Stimulated activated CD4-positive, alpha-beta T cell treated with anti-CD3 and anti-CD28 coated beads, Interleukin-4, amount 100 ng/mL, for 4 hours (primary cell): ENCODE data around the gene SPOPL.
"Not testable (repeated sequence)": the region's sequence is repeated elsewhere in the genome, so short reads cannot be mapped to it uniquely, and the experiment has no call there.

Experiments
- DNase-seq, 2 experiments: peaks; one replicate each; pipeline ENCODE4 v3.0.0-alpha.2; 2020

SPOPL gene

DNA sequence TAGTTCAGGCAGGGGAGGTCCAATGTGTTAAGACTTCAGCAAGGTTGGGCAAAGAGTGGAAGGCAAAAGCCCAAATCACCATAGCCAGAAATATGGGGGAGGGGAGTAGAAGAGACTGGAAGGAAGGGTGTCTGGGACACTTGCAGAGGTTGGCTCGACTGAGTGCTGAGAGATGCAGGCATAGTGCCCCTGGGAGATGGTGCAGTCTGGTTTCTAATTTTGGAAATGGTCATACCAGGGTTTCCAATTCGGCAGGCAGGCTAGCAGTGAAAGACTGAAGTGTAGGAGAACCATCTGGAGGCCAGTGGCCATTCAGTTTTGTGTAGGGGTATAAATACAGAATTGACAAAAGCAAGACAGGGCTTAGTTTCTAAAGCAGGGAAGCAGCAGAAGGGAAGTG is 6.2 kb upstream of the SPOPL start:
- DNase-seq: no peak

GRCh38 chr2:138496096-138496651 is 5.4 kb upstream of the SPOPL start:
- no peak for DNase-seq

- DNase-seq: no peak
These were observed 4.3 kb upstream of the SPOPL start for GRCh38 chr2:138497294-138497693.

GRCh38 chr2:138499684-138500083 is 1.9 kb upstream of the SPOPL start:
- no peak for DNase-seq

GRCh38 chr2:138500592-138501424 is 762 bp upstream of the SPOPL start:
- DNase-seq: no peak

DNA sequence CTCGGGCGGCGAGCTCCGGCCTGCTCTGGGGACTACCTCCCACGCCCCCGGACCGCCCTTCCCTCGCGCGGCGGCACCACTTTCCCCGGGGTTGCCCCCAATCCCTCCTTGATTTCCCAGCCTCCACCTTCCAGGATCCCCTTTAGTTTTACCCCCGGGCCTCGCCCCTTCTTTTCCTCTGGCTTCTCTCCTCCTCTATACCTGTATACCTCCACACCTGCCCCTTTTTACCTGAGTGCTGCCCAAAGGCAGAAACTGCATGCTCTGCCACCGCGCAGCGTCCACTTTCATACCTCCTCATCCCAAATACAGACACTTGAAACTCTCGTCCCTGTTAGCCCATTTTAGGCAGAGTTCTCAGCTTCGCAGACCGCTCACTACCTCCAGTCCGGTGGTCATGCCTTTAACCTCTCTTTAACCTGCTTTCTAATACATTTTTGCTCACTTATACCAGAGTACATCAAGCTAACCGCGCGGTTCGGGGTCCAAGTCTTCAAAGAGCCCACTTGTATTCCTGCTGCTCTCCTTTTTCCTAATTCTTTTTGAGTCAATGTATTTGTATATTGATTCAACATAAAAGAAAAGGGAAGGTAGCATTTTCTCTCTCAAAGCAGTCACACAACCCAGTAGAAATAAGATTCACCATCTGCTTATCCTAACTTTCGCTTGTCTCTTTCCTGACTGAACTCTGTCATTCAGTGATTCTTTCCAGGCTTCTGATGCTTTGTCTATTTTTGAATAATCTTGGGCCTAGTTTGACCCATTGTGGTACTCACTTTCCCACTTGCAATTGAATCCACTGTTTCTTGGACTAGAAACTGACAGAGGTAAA is 901 bp downstream of the SPOPL start:
- DNase-seq: no peak

DNA sequence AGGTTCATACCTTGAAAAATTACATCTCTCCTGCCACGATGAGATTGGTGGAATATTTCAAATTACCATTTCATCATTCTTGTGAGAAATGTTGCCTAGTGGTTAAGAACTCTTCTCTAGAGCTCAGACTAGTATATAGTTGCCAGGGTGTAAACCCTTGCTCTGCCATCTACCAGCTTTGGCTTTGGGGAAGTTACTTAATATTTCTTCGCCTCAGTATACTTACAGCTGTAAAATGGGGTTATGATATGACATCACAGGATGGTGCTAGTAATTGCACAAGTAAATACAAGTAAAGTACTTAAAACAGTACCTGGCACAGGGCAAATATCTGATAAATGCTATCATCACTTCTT is 1.5 kb downstream of the SPOPL start:
- DNase-seq: no peak

DNA sequence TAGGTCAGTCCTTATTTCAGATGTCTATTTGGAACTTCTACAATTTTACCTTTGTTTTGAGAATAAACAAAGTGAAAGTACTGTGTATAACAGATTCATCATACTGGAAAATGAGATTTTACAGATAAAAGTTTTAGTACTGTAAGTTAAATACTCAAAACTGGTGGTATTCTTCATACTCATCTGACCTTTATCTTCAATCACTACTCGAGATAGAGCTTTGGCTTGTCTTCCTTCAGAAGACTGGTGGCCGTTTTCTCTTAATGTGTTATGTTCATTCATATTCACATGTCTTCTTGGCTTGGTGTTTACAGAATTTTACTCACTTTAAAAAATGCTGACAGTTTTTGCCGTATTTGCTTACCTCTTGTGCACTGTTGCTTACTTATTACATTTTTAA is 2.1 kb downstream of the SPOPL start:
- no peak for DNase-seq

- no peak for DNase-seq
These were observed 2.5 kb downstream of the SPOPL start for GRCh38 chr2:138504092-138504491.

DNA sequence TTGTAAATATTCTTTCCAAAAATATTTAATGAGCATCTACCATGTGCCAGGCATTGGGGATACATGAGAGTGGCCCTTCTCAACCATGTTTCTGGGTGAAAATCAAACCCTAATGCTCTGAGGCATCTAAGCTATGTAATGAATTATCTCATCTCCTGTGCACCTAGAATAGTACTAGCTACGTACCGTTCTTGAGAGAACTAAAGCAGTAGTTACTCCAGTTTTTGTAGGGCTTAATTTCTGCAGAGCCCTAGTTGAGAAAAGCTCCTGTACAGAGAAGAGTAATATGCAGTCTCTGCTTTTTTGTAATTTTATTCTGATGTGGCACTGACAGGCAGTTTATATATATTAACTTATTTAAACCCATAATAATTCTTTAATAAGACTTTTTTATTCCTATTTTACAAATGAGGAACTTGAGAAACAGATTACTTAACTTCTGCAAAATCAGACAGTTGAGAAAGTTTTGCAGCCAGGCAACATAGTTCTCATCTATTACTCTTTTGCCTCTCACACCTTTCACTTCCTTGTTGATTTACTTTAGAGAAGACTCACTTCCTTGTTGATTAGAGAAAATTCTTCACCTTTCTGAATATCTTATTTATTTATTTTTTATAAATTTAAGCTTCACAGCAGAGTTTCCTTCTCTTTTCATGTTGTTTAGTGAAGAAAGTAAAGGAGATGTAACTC is 3.1 kb downstream of the SPOPL start:
- DNase-seq: no peak

DNA sequence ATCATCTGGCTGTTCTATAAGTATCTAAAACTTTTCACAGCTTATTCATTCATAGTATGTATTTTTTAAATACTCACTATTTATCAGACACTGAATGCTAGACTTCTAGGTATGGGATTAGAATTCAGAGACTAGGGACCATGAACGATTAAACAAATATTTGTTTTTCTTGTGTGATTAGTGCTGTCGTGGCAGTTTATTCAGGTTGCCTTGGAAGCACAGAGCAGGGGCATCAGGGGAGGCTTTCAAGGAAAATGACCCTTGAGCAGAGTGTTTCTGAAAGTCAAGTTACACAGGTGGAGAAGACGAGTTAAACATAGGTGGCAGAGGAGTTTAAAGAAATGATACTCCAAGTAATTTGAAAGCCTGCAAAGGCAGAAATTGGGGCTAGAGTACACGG is 5.7 kb downstream of the SPOPL start:
- no peak for DNase-seq

DNA sequence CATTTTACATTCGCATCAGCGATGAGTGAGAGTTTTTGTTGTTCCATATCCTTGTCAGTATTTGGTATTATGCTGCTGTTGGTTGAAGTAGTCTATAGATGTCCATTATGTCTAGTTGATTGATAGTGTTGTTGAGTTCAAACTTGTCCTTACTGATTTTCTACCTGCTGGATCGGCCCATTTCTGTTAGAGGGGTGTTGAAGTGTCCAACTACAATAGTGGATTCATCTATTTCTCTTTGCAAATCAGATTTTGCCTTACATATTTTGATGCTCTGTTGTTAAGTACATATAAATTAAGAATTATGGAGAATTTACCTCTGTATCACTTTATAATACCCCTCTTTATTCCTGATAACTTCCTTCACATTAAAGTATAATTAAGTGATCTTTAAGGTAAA is 8.7 kb downstream of the SPOPL start:
- no peak for DNase-seq

GRCh38 chr2:138512672-138513071 is 11.1 kb downstream of the SPOPL start:
- no peak for DNase-seq

GRCh38 chr2:138514173-138514572 is 12.6 kb downstream of the SPOPL start:
- no peak for DNase-seq

GRCh38 chr2:138515092-138515491 is 13.5 kb downstream of the SPOPL start:
- DNase-seq: no peak

- DNase-seq: no peak
These were observed 14.6 kb downstream of the SPOPL start for GRCh38 chr2:138516030-138516704.

DNA sequence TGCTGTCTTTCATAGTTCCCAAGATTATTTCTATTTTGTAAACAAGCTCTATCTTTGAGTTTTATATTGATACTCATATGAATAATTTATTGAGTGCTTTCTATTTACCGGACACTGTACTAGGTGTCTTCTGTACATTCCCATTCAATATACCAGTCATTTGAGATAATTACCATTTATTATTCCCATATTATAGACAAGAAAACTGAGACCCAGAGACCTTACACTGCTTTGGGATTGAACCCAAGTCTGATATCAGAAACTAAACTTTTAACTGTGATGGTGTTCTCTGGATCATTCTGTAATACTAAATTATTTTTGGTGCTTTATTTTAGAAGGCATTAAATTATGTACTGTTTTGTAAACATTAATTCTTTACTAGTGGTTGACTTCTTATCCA is 17.3 kb downstream of the SPOPL start:
- DNase-seq: no peak

DNA sequence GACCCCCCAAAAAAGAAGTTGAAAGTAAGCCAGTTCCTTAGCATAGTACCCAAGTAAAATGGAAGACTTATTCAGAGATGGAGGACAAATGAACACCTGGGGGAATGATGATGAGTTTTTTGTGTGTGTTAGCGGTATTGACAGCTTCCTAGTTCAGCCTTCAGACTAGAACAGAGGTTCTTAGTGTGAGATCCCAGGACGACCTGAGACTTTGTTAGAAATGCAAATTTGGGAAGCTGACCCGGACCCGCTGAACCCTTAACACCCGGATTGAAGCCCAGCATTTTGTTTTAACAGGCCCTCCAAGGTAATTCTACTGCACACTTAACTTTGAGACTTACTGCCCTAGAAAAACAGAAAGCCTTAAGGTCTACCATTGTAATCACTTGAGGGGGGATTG is 20.3 kb downstream of the SPOPL start:
- no peak for DNase-seq

DNA sequence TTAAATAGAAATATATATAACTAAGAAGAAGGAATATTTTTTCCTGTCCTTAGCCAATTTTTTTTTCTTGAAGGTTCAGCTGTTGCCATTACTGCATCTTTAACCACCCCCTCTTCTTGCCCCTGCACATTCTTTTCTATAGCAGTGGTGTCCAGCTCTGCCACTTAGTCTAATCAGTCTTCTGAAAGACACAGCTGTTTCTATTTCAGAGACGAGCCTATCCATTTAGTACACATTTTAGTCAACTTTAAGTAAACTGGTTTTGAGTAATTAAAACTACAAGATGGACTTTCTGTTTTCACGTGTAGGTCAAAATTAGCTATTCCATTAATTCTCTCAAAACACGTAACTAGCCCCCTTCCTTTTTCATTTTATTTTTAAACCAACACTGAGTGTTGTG is 21.0 kb downstream of the SPOPL start:
- no peak for DNase-seq

- DNase-seq: not testable (repeated sequence)
These were observed 21.6 kb downstream of the SPOPL start for GRCh38 chr2:138523018-138523672.

DNA sequence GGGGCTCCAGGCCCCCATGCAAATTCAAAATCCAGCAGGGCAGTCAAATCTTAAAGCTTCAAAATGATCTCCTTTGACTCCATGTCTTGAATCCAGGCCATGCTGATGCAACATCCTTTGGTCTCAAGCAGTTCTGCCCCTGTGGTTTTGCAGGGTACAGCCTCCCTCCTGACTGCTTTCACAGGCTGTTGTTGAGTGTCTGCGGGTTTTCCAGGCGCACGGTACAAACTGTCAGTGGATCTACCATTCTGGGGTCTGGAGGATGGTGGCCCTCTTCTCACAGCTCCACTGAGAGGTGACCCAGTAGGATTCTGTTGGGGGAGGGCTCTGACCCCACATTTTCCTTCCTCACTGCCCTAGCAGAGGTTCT is 22.1 kb downstream of the SPOPL start:
- DNase-seq: not testable (repeated sequence)

- not testable (repeated sequence) for DNase-seq
These were observed 22.8 kb downstream of the SPOPL start for GRCh38 chr2:138524353-138524752.
